K562 (cell line): ENCODE measurements around the gene EEA1. TPM values are rescaled to one million over a fixed set of nuclear protein-coding genes. Genes with fewer than 3 reads are reported as not detected.

ENCODE experiments used
- CBX1 ChIP-seq: sonication (generic); IDR thresholded peaks from 2 replicates; pipeline ENCODE4 v1.6.1; 2016; ENCODE audit warnings: antibody characterized with exemption, low read depth, mild to moderate bottlenecking
- EHMT2 ChIP-seq: fragments of 450-650 bp; IDR thresholded peaks from 2 replicates; pipeline ENCODE4 v1.6.1; 2018; ENCODE audit warnings: antibody characterized with exemption
- ETS2 ChIP-seq: IDR thresholded peaks from 2 replicates; pipeline ENCODE4 v1.6.1; 2016; ENCODE audit warnings: borderline replicate concordance, missing genetic modification characterization, mild to moderate bottlenecking, moderate library complexity, missing compliant biosample characterization; ENCODE audit not compliant: poor library complexity, severe bottlenecking
- FOXM1 ChIP-seq, 2 experiments: fragments of 450-650 bp in 1 of 2; sonication (generic) in 1 of 2; formaldehyde crosslinking in 1 of 2; IDR thresholded peaks; 2 replicates each; pipeline versions ENCODE4 v1.6.1 to v1.9.0; 2017 to 2022; ENCODE audit warnings: low read depth in 2 of 2, mild to moderate bottlenecking in 2 of 2, missing genetic modification reagents in 1 of 2, moderate library complexity in 1 of 2
- GATA2 ChIP-seq: sonication (generic); formaldehyde crosslinking; IDR thresholded peaks from 2 replicates; pipeline ENCODE4 v1.4.0; 2020; ENCODE audit warnings: mild to moderate bottlenecking, missing genetic modification reagents
- HNRNPK ChIP-seq: fragments of 200-400 bp; formaldehyde crosslinking; IDR thresholded peaks from one replicate; pipeline ENCODE4 v1.6.1; 2018; ENCODE audit warnings: mild to moderate bottlenecking, low read depth, low read length; ENCODE audit not compliant: poor library complexity, severe bottlenecking
- HNRNPUL1 ChIP-seq: fragments of 200-400 bp; formaldehyde crosslinking; IDR thresholded peaks from 2 replicates; pipeline ENCODE4 v1.6.1; 2017; ENCODE audit warnings: low read length
- NFIX ChIP-seq: fragments of 250-450 bp; sonication (Bioruptor Pico); IDR thresholded peaks from 2 replicates; pipeline ENCODE4 v1.4.0; 2020; ENCODE audit warnings: low read depth, mild to moderate bottlenecking, moderate library complexity
- SAFB ChIP-seq: fragments of 200-400 bp; formaldehyde crosslinking; IDR thresholded peaks from 2 replicates; pipeline ENCODE4 v1.6.1; 2017; ENCODE audit warnings: low read depth, low read length, borderline replicate concordance
- SIN3B ChIP-seq: fragments of 450-650 bp; IDR thresholded peaks from 2 replicates; pipeline ENCODE4 v1.6.1; 2017; ENCODE audit warnings: low read depth, mild to moderate bottlenecking, moderate library complexity
- SPI1 ChIP-seq: IDR thresholded peaks from 2 replicates; pipeline ENCODE4 v1.6.1; 2011; ENCODE audit warnings: low read depth, low read length, control low read depth, borderline replicate concordance
- SRSF7 ChIP-seq: fragments of 200-400 bp; formaldehyde crosslinking; optimal IDR thresholded peaks from 2 replicates; pipeline ENCODE3; 2017; ENCODE audit warnings: mild to moderate bottlenecking, low read depth, low read length
- SRSF9 ChIP-seq: fragments of 200-400 bp; formaldehyde crosslinking; IDR thresholded peaks from 2 replicates; pipeline ENCODE4 v1.6.1; 2017; ENCODE audit warnings: low read depth, low read length, borderline replicate concordance
- STAT5A ChIP-seq: IDR thresholded peaks from 2 replicates; pipeline ENCODE4 v1.6.1; 2012; ENCODE audit warnings: low read length, inconsistent platforms, borderline replicate concordance
- TAL1 ChIP-seq: fragments of 450-650 bp; IDR thresholded peaks from 2 replicates; pipeline ENCODE4 v1.6.1; 2016; ENCODE audit warnings: mild to moderate bottlenecking
- XRCC4 ChIP-seq: IDR thresholded peaks from one replicate; pipeline ENCODE4 v1.6.1; 2011; ENCODE audit not compliant: insufficient read depth, insufficient read length; ENCODE audit errors: extremely low read depth
- polyA plus RNA-seq, 8 experiments: library from polyadenylated mRNA; depleted of rRNA in 4 of 8; stranded (reverse) in 5 of 8; unstranded in 3 of 8; fragments of >200 nt; fragmentation: Nextera tagmentation in 2 of 8; fragmentation: Illumina TruSeq in 1 of 8; extraction: Ambion mirVana in 2 of 8; extraction: Trizol in 1 of 8; gene quantifications; 2 replicates each; pipeline versions ENCODE4 v1.2.1 to v1.2.3, GENCODE V29; 2011 to 2014; ENCODE audit warnings: inconsistent platforms in 1 of 8, missing spikeins in 1 of 8
- total RNA-seq, 7 experiments: library from RNA; depleted of rRNA in 6 of 7; stranded (reverse); fragments of >200 nt in 6 of 7; fragmentation: Illumina TruSeq in 2 of 7; extraction: Trizol in 2 of 7; gene quantifications; 2 replicates each; pipeline versions ENCODE4 v1.2.1 to v1.2.3, GENCODE V29; 2011 to 2021; ENCODE audit warnings: low replicate concordance in 1 of 7
- TF ChIP-seq, protein P1 (sequence below): fragments of 200-800 bp; sonication (Bioruptor generic); IDR thresholded peaks from 2 replicates; pipeline ENCODE4 v1.6.1; 2016; ENCODE audit warnings: missing genetic modification characterization, missing compliant biosample characterization
- TF ChIP-seq, protein P2 (sequence below), 2 experiments: fragments of 450-650 bp; IDR thresholded peaks; 2 replicates each; pipeline ENCODE4 v1.6.1; 2018; ENCODE audit warnings: mild to moderate bottlenecking in 2 of 2, low read depth in 1 of 2; ENCODE audit not compliant: partially characterized antibody in 2 of 2

EEA1 gene
- total and polyA plus RNA-seq, 9 of the 15 experiments (the other 6 are each of a cell fraction or from before 2014, with no cell fraction given), result 3.5 to 17.1 (median 7.5) TPM

DNA sequence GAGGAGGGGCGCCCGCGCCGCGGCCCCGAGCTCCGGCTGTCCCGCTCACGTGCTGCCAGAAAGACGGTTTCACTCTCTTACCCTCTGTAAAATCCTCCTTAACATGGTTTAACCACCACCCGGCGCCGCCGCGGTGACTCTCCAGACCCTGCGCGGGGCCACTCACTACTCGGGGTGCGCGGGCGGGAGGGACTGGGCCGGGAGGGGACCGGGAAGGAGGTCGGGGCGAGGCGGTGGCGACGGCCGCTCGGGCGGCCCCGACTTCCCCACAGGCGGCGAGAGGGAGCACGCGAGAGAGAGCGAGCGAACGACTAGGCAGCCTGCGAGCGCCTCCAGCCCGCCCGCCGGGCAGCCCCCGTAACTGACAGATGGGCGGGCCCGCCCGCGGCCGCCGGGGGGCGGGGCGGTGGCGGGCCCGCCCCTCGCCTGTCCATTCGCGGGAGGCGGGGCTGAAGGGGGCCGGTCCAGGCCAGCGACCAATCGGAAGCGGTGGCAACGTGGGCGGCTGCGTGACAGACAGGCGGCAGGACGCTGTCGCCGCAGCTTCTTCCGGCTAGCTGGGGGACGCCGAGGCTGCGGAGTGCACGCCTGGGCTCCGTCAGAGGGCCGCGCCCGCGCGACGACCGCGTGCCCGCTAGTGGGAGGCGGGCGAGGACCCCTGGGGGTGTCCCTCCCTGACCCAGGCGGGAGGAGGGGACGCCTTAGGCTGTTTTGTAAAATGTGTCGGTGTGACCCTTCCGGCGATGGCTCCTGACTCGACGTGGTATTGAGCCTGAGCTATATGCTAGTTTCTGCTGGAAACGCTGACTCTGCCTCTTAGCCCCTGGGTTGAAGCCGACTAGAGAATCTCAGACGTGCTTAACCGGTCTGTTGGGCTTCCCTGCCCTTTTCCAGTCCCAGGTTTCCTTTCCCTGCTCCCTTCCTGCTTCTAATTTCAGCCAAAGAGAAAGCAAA is at the start of gene EEA1 (continued):
- TF ChIP-seq EHMT2 (no peak), SRSF9 (no peak), SIN3B (peak; percentile 20), ETS2 (tag) (no peak), XRCC4 (no peak), SAFB (no peak), FOXM1 (IDR thresholded peaks at IDR 0.05; ENCODE audit: low read depth) (no peak), FOXM1 (CRISPR knock-in tag; IDR thresholded peaks at IDR 0.05; ENCODE audit: low read depth) (0 out of 2 replicates have a peak, but pooled peaks have one; percentile 66), TAL1 (no peak), CBX1 (peak; percentile 91), NFIX (CRISPR knock-in tag) (no peak), HNRNPK (no peak), GATA2 (no peak), STAT5A (no peak), SPI1 (0 out of 2 replicates have a peak, but pooled peaks have one; percentile 34), HNRNPUL1 (no peak), SRSF7 (no peak)
- TF ChIP-seq, protein P1, sequence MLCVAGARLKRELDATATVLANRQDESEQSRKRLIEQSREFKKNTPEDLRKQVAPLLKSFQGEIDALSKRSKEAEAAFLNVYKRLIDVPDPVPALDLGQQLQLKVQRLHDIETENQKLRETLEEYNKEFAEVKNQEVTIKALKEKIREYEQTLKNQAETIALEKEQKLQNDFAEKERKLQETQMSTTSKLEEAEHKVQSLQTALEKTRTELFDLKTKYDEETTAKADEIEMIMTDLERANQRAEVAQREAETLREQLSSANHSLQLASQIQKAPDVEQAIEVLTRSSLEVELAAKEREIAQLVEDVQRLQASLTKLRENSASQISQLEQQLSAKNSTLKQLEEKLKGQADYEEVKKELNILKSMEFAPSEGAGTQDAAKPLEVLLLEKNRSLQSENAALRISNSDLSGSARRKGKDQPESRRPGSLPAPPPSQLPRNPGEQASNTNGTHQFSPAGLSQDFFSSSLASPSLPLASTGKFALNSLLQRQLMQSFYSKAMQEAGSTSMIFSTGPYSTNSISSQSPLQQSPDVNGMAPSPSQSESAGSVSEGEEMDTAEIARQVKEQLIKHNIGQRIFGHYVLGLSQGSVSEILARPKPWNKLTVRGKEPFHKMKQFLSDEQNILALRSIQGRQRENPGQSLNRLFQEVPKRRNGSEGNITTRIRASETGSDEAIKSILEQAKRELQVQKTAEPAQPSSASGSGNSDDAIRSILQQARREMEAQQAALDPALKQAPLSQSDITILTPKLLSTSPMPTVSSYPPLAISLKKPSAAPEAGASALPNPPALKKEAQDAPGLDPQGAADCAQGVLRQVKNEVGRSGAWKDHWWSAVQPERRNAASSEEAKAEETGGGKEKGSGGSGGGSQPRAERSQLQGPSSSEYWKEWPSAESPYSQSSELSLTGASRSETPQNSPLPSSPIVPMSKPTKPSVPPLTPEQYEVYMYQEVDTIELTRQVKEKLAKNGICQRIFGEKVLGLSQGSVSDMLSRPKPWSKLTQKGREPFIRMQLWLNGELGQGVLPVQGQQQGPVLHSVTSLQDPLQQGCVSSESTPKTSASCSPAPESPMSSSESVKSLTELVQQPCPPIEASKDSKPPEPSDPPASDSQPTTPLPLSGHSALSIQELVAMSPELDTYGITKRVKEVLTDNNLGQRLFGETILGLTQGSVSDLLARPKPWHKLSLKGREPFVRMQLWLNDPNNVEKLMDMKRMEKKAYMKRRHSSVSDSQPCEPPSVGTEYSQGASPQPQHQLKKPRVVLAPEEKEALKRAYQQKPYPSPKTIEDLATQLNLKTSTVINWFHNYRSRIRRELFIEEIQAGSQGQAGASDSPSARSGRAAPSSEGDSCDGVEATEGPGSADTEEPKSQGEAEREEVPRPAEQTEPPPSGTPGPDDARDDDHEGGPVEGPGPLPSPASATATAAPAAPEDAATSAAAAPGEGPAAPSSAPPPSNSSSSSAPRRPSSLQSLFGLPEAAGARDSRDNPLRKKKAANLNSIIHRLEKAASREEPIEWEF, result no peak
- TF ChIP-seq, protein P2, sequence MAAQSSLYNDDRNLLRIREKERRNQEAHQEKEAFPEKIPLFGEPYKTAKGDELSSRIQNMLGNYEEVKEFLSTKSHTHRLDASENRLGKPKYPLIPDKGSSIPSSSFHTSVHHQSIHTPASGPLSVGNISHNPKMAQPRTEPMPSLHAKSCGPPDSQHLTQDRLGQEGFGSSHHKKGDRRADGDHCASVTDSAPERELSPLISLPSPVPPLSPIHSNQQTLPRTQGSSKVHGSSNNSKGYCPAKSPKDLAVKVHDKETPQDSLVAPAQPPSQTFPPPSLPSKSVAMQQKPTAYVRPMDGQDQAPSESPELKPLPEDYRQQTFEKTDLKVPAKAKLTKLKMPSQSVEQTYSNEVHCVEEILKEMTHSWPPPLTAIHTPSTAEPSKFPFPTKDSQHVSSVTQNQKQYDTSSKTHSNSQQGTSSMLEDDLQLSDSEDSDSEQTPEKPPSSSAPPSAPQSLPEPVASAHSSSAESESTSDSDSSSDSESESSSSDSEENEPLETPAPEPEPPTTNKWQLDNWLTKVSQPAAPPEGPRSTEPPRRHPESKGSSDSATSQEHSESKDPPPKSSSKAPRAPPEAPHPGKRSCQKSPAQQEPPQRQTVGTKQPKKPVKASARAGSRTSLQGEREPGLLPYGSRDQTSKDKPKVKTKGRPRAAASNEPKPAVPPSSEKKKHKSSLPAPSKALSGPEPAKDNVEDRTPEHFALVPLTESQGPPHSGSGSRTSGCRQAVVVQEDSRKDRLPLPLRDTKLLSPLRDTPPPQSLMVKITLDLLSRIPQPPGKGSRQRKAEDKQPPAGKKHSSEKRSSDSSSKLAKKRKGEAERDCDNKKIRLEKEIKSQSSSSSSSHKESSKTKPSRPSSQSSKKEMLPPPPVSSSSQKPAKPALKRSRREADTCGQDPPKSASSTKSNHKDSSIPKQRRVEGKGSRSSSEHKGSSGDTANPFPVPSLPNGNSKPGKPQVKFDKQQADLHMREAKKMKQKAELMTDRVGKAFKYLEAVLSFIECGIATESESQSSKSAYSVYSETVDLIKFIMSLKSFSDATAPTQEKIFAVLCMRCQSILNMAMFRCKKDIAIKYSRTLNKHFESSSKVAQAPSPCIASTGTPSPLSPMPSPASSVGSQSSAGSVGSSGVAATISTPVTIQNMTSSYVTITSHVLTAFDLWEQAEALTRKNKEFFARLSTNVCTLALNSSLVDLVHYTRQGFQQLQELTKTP (IDR thresholded peaks at IDR 0.05; ENCODE audit: low read depth in 1 of 2, partially characterized antibody in 2 of 2), result peak in 1 of 2 experiments; percentile 60
